ENCODE data around the gene IWS1. TPM values are rescaled to one million over a fixed set of nuclear protein-coding genes. Genes with fewer than 3 reads are reported as not detected.

Gene IWS1
- total and polyA plus RNA-seq, 2 experiments from 2014 or later, result 45.9 to 47.8 TPM

DNA sequence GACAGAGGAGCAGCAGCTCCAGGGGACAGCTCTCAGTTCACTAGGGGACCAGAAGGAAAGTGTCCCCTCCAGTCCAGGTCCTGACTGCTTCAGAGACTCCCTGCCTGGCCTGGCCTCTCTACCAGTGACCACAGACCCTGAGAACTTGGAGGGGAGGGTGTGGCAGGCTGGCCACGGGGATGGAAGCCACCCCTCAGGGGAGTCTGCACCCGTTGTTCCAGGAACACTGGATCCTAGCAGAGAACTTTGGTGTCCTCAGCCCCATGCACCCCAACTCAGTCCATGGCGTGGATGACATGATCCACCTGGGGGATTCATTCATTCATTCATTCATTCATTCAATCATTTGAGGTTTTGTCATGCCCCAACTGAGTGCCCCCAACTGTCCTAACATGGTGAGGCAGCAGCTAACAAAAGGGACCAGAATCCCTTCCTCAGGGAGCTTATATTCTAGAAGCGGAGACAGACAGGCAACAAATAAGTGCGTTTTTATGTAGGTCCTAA lies 41.1 kb upstream of the IWS1 start:
- Histone ChIP-seq H4K20me1 (ENCODE audit: insufficient read depth, poor library complexity, severe bottlenecking) (no peaks in the 10 kb centered on the region), H3K27me3 (no peaks in the 10 kb centered on the region), H3K36me3 (replicated peaks; ENCODE audit: insufficient read depth, low read depth) (no peaks in the 10 kb centered on the region), H2AFZ (no peak overlapping the region), H3K4me3 (no peak overlapping the region), H3K4me1 (ENCODE audit: insufficient read depth) (no peaks in the 10 kb centered on the region), H3K9me2 (replicated peaks; ENCODE audit: insufficient read depth) (no peaks in the 10 kb centered on the region), H3K27ac (no peak overlapping the region), H3K9me3 (ENCODE audit: low read depth) (no peaks in the 10 kb centered on the region), H3K4me2 (no peak overlapping the region), H3K79me2 (no peaks in the 10 kb centered on the region)
- DNase-seq (ENCODE audit: low spot score), result no peak
- WGBS (ENCODE audit: low lambda C conversion rate, missing lambda C conversion rate), result 84% methylated on average over 5 of the region's 5 CpGs
- TF ChIP-seq EZH2phosphoT487 (IDR thresholded peaks at IDR 0.05; ENCODE audit: low read depth, severe bottlenecking, unreplicated experiment), result no peak
- TF ChIP-seq EZH2 (IDR thresholded peaks at IDR 0.05; ENCODE audit: borderline replicate concordance), result no peak
- TF ChIP-seq, protein P1, sequence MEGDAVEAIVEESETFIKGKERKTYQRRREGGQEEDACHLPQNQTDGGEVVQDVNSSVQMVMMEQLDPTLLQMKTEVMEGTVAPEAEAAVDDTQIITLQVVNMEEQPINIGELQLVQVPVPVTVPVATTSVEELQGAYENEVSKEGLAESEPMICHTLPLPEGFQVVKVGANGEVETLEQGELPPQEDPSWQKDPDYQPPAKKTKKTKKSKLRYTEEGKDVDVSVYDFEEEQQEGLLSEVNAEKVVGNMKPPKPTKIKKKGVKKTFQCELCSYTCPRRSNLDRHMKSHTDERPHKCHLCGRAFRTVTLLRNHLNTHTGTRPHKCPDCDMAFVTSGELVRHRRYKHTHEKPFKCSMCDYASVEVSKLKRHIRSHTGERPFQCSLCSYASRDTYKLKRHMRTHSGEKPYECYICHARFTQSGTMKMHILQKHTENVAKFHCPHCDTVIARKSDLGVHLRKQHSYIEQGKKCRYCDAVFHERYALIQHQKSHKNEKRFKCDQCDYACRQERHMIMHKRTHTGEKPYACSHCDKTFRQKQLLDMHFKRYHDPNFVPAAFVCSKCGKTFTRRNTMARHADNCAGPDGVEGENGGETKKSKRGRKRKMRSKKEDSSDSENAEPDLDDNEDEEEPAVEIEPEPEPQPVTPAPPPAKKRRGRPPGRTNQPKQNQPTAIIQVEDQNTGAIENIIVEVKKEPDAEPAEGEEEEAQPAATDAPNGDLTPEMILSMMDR (IDR thresholded peaks at IDR 0.05; ENCODE audit: poor library complexity), result no peak

DNA sequence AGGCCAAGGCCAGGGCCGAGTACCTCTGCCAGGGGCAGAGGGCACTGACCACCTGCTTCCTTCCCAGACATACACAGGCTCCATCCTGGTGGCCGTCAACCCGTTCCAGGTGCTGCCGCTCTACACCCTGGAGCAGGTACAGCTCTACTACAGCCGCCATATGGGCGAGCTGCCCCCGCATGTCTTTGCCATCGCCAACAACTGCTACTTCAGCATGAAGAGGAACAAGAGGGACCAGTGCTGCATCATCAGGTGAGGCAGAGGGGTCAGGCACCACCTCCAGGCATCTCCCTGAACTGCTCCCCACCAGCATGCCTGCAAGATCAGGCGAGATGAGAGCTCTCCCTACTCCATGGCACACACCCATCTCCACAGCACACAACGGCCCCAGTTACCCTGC lies 40.3 kb upstream of the IWS1 start:
- Histone ChIP-seq H3K27ac (no peak overlapping the region), H3K36me3 (replicated peaks; ENCODE audit: insufficient read depth, low read depth) (no peaks in the 10 kb centered on the region), H3K4me3 (no peak overlapping the region), H3K79me2 (no peaks in the 10 kb centered on the region), H3K4me1 (ENCODE audit: insufficient read depth) (no peaks in the 10 kb centered on the region), H2AFZ (no peak overlapping the region), H3K27me3 (no peaks in the 10 kb centered on the region), H3K9me3 (ENCODE audit: low read depth) (no peaks in the 10 kb centered on the region), H3K4me2 (no peak overlapping the region), H3K9me2 (replicated peaks; ENCODE audit: insufficient read depth) (no peaks in the 10 kb centered on the region), H4K20me1 (ENCODE audit: insufficient read depth, poor library complexity, severe bottlenecking) (no peaks in the 10 kb centered on the region)
- DNase-seq (ENCODE audit: low spot score), result no peak
- TF ChIP-seq, protein P1 (IDR thresholded peaks at IDR 0.05; ENCODE audit: poor library complexity), result no peak
- no peak for TF ChIP-seq EZH2phosphoT487 (IDR thresholded peaks at IDR 0.05; ENCODE audit: low read depth, severe bottlenecking, unreplicated experiment)
- 93% methylated on average over 10 of the region's 10 CpGs for WGBS (ENCODE audit: low lambda C conversion rate, missing lambda C conversion rate)

DNA sequence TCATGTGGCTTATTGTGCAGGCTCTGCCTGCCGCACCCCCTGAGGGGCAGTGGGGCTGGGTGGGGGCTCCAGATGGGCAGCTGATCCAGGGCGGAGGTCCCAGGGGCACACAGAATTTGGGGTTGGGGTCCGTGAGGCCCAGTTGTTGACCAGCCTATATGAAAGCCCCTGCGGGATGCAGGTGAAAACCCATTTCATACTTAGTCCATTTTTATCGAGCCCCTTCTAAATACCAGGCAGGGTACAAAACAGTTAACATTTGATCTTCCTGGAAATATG lies 39.8 kb upstream of the IWS1 start:
- no peaks in the 10 kb centered on the region for H3K27me3 ChIP-seq
- H4K20me1 ChIP-seq (ENCODE audit: insufficient read depth, poor library complexity, severe bottlenecking), result no peaks in the 10 kb centered on the region

More for the DNA sequence above, 39.8 kb upstream of the IWS1 start:
- H3K4me1 ChIP-seq (ENCODE audit: insufficient read depth), result no peaks in the 10 kb centered on the region
- H3K36me3 ChIP-seq (replicated peaks; ENCODE audit: insufficient read depth, low read depth), result no peaks in the 10 kb centered on the region
- H3K9me3 ChIP-seq (ENCODE audit: low read depth), result no peaks in the 10 kb centered on the region
- no peak for DNase-seq (ENCODE audit: low spot score)
- no peak for TF ChIP-seq EZH2phosphoT487 (IDR thresholded peaks at IDR 0.05; ENCODE audit: low read depth, severe bottlenecking, unreplicated experiment)
- TF ChIP-seq, protein P1 (IDR thresholded peaks at IDR 0.05; ENCODE audit: poor library complexity), result no peak
- no peak for TF ChIP-seq EZH2 (IDR thresholded peaks at IDR 0.05; ENCODE audit: borderline replicate concordance)
- H3K27ac ChIP-seq, result no peak overlapping the region
- 98% methylated on average over 5 of the region's 5 CpGs for WGBS (ENCODE audit: low lambda C conversion rate, missing lambda C conversion rate)
- H3K4me2 ChIP-seq, result no peak overlapping the region
- no peak overlapping the region for H3K4me3 ChIP-seq
- no peak overlapping the region for H2AFZ ChIP-seq
- no peaks in the 10 kb centered on the region for H3K9me2 ChIP-seq (replicated peaks; ENCODE audit: insufficient read depth)
- no peaks in the 10 kb centered on the region for H3K79me2 ChIP-seq
